Measurements from ENCODE around the gene KNSTRN. TPM values are rescaled to one million over a fixed set of nuclear protein-coding genes. Genes with fewer than 3 reads are reported as not detected.
A peak's percentile ranks its signal among the peaks of the same experiment; 100 is the strongest.

The KNSTRN gene
- total and polyA plus RNA-seq, 2 of the 13 experiments (the other 11 are each of a cell fraction or from before 2014, with no cell fraction given): 20.3 to 62.3 TPM

GRCh38 chr15:40367686-40368611, 14.6 kb upstream of the KNSTRN start:
- Histone ChIP-seq H3K4me2 (ENCODE audit: low read depth, low read length) (peak overlapping the region; percentile 57), H4K20me1 (ENCODE audit: insufficient read depth, low read length) (no peaks in the 10 kb centered on the region), H3K4me3 (replicated peaks in 1 of 3; ENCODE audit: insufficient read depth in 1 of 3, low read depth in 2 of 3, low read length in 3 of 3) (peak overlapping the region in 1 of 3 experiments; percentile 43; a peak in 1 of 6 replicates), H3K27ac (ENCODE audit: extremely low read length, insufficient read depth, low read length) (no peak overlapping the region), H3K9me3 (ENCODE audit: low read length) (no peaks in the 10 kb centered on the region), H3K9ac (ENCODE audit: insufficient read depth, low read depth, low read length) (no peak overlapping the region), H2AFZ (ENCODE audit: low read length) (no peak overlapping the region), H3K79me2 (ENCODE audit: insufficient read depth, low read length) (no peaks in the 10 kb centered on the region), H3K27me3 (ENCODE audit: control insufficient read depth in 1 of 2, insufficient read depth in 2 of 2, low read length in 2 of 2) (peaks cover 14 to 84% of the 10 kb centered on the region in 2 experiments), H3K36me3 (replicated peaks in 1 of 2; ENCODE audit: control insufficient read depth in 1 of 2, insufficient read depth in 2 of 2, low read length in 2 of 2) (no peaks in the 10 kb centered on the region), H3K4me1 (ENCODE audit: insufficient read depth, low read length) (no peaks in the 10 kb centered on the region)
- ATAC-seq (peak; percentile 83), FAIRE-seq (no peak), DNase-seq (ENCODE audit: low spot score) (peak; percentile 75)
- in situ Hi-C loops (cut with HindIII; ENCODE audit: extremely low pct_ligation_motif_present, low pct_unique_long_range_greater_than_20kb): no loop called here
- no TSS peak for BruUV-seq (replicated peaks)
- POLR2A ChIA-PET: interaction anchor here (1.3 to 4.4 kb wide), 2 partner anchors 37 to 53 kb away, joined by 4 to 16 read pairs; partner anchors contain the start of gene IVD
- intact Hi-C loops (cut with micrococcal nuclease; ENCODE audit: unreplicated experiment): loop anchor here (1.0 kb wide), 1 partner anchor 54 kb away; no protein-coding TSS in a partner anchor
- WGBS (ENCODE audit: low lambda C conversion rate): 67% methylated on average over 28 of the region's 91 CpGs
- CTCF ChIA-PET (ENCODE audit: low intra/inter-chr PET ratio, low total read pairs): interaction anchor here (1.7 to 3.0 kb wide), 3 partner anchors 23 to 53 kb away, joined by 5 to 32 read pairs (median 8); no protein-coding TSS in a partner anchor
- peak; percentile 94 for TF ChIP-seq KDM2A (CRISPR knock-in tag; IDR thresholded peaks at IDR 0.05; ENCODE audit: borderline replicate concordance, low read depth)
- no peak for TF ChIP-seq MTERF4 (CRISPR knock-in tag; IDR thresholded peaks at IDR 0.05)
- TF ChIP-seq PREB (CRISPR knock-in tag; IDR thresholded peaks at IDR 0.05): 0 out of 2 replicates have a peak, but pooled peaks have one; percentile 66
- TF ChIP-seq ZNF782 (CRISPR knock-in tag; IDR thresholded peaks at IDR 0.05; ENCODE audit: borderline replicate concordance): peak; percentile 94
- peak; percentile 70; the same call in 1 of the 2 replicates for TF ChIP-seq ZNF331 (CRISPR knock-in tag; IDR thresholded peaks at IDR 0.05)
- peak; percentile 99 for TF ChIP-seq NFKB2 (CRISPR knock-in tag; IDR thresholded peaks at IDR 0.05; ENCODE audit: borderline replicate concordance)
- peak; percentile 85 for TF ChIP-seq ZNF768 (CRISPR knock-in tag; IDR thresholded peaks at IDR 0.05)
- TF ChIP-seq, protein P1, sequence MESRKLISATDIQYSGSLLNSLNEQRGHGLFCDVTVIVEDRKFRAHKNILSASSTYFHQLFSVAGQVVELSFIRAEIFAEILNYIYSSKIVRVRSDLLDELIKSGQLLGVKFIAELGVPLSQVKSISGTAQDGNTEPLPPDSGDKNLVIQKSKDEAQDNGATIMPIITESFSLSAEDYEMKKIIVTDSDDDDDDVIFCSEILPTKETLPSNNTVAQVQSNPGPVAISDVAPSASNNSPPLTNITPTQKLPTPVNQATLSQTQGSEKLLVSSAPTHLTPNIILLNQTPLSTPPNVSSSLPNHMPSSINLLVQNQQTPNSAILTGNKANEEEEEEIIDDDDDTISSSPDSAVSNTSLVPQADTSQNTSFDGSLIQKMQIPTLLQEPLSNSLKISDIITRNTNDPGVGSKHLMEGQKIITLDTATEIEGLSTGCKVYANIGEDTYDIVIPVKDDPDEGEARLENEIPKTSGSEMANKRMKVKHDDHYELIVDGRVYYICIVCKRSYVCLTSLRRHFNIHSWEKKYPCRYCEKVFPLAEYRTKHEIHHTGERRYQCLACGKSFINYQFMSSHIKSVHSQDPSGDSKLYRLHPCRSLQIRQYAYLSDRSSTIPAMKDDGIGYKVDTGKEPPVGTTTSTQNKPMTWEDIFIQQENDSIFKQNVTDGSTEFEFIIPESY (CRISPR knock-in tag; IDR thresholded peaks at IDR 0.05): peak; percentile 75; the same call in 1 of the 2 replicates
- TF ChIP-seq, protein P2, sequence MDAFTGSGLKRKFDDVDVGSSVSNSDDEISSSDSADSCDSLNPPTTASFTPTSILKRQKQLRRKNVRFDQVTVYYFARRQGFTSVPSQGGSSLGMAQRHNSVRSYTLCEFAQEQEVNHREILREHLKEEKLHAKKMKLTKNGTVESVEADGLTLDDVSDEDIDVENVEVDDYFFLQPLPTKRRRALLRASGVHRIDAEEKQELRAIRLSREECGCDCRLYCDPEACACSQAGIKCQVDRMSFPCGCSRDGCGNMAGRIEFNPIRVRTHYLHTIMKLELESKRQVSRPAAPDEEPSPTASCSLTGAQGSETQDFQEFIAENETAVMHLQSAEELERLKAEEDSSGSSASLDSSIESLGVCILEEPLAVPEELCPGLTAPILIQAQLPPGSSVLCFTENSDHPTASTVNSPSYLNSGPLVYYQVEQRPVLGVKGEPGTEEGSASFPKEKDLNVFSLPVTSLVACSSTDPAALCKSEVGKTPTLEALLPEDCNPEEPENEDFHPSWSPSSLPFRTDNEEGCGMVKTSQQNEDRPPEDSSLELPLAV (CRISPR knock-in tag; conservative IDR thresholded peaks at IDR 0.05; ENCODE audit: low read depth): peak; percentile 78
- 0 out of 2 replicates have a peak, but pooled peaks have one; percentile 44 for TF ChIP-seq PPARG (CRISPR knock-in tag; conservative IDR thresholded peaks at IDR 0.05)
- TF ChIP-seq ZFP36L2 (CRISPR knock-in tag; IDR thresholded peaks at IDR 0.05): no peak
- TF ChIP-seq, protein P3, sequence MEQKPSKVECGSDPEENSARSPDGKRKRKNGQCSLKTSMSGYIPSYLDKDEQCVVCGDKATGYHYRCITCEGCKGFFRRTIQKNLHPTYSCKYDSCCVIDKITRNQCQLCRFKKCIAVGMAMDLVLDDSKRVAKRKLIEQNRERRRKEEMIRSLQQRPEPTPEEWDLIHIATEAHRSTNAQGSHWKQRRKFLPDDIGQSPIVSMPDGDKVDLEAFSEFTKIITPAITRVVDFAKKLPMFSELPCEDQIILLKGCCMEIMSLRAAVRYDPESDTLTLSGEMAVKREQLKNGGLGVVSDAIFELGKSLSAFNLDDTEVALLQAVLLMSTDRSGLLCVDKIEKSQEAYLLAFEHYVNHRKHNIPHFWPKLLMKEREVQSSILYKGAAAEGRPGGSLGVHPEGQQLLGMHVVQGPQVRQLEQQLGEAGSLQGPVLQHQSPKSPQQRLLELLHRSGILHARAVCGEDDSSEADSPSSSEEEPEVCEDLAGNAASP (CRISPR knock-in tag; IDR thresholded peaks at IDR 0.05; ENCODE audit: borderline replicate concordance): peak; percentile 55
- TF ChIP-seq, protein P4, sequence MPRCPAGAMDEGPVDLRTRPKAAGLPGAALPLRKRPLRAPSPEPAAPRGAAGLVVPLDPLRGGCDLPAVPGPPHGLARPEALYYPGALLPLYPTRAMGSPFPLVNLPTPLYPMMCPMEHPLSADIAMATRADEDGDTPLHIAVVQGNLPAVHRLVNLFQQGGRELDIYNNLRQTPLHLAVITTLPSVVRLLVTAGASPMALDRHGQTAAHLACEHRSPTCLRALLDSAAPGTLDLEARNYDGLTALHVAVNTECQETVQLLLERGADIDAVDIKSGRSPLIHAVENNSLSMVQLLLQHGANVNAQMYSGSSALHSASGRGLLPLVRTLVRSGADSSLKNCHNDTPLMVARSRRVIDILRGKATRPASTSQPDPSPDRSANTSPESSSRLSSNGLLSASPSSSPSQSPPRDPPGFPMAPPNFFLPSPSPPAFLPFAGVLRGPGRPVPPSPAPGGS (CRISPR knock-in tag; IDR thresholded peaks at IDR 0.05): peak; percentile 98
